ENCODE data around the gene RO60.
"Not testable (repeated sequence)": the region's sequence is repeated elsewhere in the genome, so short reads cannot be mapped to it uniquely, and the experiment has no call there.

Gene RO60

DNA sequence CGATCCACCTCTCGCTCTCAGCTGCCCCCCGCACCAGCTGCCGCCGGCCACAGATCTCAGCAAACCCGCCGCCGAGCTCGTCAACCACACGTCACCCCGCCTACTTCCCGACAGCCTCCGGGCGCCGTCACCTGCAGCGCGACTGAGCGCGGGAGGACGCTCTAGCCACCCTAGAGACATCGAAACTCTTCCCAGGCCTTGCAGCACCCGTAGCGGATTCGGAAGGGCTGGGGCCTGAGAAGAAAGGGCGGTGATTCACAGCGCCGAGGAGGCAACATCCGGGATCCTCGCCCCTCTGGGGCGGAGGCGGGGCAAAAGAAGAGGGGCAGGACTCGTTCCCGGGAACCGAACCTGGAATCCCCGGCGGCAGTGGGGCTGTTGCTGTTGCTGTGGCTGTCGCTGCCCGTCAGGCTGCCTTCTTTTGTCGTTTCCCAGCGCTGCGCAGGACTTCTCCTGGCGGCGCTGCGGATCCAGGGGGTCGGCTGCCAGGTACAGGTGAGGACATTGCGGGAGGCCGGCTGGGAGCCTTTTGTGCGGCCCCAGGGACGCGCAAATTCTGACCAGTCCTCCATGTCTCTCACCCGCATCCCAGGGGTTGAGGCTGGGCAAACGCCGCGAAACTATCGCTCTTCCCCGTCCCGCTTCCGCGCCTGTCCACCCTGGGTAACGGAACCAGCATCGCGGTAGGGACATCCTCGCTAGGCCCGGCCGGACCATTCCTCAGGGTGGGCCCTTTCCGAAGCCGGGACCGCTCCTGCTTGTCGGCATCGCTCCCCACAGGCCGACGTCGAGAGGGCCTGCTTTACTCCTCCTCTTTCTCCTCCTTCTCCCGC lies at the start of gene RO60, which contains the start of gene UCHL5:
Gene RO60 (plus strand): TSS at position 331 of the 833 bp plus-strand sequence. CDS start 9,443 bp downstream, outside the sequence.
Gene UCHL5 (minus strand): TSS at position 79 of the 833 bp plus-strand sequence. CDS start 100 bp downstream, outside the sequence.
- DNase-seq, result peak; percentile 95 to 96

DNA sequence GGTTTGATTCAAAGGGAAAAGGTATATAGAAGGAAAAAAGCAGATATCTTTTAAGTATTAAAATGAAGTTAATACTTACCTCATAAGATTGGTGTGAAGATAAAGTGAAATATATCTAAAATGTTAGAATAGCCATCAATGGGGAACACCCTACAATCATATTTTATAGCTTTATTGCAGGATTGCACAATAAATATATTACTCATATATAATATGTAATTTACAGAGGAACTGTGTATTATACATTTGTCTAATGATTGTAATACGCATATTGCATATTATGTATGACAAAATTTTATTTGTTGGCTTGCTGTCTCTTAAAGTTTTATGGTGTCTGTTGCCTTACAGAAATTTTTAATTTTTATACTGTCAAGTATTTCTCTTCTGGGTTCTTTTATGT lies 48.0 kb upstream of the RO60 start:
- DNase-seq, result no peak

DNA sequence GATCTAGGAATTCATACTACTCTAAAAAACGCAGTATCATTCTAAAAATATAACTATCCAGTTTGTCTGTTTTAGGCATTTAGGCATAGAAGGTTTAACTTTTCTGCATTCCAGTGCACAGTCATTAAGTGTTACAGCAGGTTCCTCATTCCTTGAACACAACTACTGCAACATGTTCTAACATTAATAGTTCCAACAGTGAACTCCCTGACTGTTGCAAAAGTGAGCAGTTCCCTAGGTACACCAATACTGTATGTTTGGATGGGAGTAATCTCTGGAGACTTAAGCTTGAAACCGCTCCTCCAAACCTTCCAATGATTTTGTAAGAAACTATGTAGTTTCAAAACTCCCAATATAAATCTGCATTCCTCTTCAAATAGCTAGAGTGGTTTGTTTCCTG lies 46.4 kb upstream of the RO60 start:
- no peak for DNase-seq

DNA sequence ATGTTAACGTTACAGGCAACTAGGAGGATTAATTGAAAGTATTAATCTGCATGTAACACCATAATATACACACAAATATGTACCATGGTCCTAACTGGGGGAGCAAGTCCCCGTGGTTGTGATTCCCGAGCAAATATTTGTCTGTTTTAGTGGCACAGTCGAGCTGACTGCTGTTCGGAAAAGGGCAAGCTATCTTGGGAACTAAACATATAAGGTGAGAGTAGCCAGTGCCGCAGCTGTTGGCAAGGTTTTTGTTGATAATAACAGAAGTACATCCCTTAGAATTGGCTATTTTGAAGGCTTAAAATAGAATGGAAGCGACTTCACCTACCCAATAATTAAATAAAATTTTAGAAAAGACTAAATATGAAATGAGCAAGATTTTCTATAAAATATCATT lies 45.7 kb upstream of the RO60 start:
- DNase-seq, result no peak

DNA sequence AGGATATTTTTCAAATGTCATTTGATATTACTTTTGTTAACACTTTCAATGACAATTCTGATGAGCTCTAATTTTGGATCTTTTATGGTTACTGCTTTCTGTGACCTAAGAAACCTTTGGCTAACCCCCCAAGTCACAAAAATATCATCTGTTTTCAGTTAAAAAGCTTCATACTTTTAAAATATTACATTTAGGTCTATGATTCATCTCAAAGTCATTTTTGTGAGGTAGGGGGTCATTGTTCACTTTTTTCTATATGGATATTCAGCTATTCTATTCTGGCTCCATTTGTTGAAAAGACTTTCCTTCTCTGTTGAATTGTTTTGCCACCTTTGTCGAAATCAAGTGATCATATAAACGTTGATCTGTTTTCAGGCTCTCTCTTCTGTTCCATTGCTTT lies 45.0 kb upstream of the RO60 start:
- no peak for DNase-seq

DNA sequence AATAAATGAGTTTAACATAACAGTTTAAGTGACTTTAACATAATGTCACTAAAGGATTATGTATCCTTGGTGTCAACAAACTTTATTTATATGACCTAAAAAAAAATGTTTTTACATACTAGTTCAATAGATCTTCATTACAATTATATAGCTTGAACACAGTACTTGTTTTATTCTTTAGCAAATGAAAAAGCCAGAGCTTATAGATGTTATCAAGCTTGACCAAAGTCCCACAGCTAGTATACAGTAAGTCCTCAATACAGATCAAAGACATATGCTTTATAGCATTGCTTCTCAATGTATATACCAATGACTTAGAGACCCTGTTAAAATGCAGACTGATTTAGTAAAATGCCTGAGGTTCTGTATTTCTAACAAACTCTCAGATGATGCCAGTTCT lies 42.6 kb upstream of the RO60 start:
- DNase-seq, result no peak

DNA sequence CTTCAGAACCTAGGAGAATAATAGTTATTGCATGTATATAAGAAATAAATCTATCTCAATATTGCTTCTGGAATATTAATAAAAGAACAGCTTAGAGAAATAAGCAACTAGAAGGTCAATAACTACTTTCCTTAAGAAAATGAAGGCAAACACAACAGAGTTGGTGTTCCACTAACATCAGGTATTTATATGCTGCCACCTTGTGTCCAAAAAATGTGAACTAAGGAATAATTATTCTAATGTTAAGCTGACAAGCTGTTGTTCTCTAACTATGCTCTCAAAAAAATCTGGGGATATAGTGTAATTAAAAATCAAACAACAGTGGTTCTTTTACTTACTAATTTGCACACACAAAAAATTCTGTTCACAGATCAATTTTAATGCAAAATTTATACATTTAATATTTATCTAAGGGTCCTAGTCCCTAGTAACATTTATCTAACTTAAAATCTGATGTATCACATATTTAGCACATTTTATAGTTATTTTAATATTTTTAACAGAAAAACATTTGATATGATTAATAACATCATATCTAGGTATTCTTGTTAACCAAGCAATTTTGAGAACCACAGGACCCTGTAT lies 39.9 kb upstream of the RO60 start:
- peak in 1 of 2 donors; percentile 57 for DNase-seq

DNA sequence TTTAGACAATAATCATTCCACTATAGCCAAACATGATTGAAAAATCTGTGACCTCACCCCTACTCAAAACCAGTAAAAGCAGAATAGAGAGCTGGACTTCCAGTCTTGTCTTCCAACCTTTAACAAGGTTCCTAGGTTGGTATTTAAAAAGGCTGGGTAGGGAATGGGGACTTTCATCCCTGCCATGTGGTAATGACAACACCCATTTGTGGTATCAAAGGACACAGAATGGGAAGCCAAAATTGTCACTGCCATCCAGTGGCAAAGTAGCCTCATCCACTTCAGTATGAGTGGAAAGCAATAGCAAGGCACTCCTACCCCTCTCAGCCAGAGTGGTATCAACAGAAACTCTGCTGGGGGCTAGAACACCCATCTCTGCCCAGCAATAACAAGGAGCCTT lies 34.2 kb upstream of the RO60 start:
- DNase-seq, result no peak

DNA sequence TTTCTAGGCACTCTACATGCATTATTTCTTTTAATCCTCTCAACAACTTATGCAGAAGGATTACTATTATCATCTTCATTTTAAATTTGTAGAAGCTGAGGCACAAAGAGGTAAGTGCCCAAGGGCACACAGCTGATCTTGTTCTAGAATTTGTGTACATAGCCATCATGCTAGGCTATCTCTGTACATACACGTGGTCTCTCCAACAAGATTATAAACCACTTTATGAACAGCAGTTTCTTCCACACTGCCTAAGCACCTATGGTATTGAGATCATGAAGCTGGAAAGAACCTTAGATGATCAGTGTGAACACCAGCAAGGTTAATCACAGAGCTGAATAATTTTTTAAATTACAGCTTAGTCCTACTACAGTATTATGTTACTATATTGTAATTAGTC lies 29.1 kb upstream of the RO60 start:
- no peak for DNase-seq

DNA sequence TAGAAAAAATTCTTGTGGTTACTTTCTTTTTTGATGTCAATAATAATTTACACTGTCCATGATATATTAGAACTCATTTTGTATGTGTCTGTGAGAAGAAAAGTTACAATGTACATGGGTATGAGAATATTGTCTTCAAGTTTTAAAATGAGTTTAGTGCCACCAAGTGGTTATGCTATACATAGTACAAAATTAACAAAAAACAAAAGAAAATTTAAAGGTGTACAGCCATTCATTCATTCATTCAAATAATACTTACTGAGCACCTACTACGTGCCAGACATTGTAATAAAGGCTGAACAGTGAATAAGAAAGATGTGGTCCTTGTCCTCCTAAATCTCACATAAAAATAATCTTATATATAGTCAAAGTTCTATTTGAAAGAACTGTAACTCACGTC lies 28.0 kb upstream of the RO60 start:
- DNase-seq, result peak in 1 of 2 donors; percentile 7

DNA sequence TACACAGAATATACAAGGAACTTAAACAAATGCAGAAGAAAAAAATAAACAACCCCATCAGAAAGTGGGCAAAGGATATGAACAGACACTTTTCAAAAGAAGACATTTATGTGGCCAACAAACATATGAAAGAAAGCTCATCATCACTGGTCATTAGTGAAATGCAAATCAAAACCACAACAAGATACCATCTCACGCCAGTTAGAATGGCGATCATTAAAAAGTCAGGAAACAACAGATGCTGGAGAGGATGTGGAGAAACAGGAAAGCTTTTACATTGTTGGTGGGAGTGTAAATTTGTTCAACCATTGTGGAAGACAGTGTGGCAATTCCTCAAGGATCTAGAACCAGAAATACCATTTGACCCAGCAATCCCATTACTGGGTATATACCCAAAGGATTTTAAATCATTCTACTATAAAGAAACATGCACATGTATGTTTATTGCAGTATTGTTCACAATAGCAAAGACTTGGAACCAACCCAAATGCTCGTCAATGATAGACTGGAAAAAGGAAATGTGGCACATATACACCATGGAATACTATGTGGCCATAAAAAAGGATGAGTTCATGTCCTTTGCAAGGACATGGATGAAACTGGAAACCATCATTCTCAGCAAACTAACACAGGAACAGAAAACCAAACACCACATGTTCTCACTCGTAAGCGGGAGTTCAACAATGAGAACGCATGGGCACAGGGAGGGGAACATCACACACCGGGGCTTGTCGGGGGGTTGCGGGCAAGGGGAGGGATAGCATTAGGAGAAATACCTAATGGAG lies 26.6 kb upstream of the RO60 start:
- DNase-seq, result not testable (repeated sequence)

DNA sequence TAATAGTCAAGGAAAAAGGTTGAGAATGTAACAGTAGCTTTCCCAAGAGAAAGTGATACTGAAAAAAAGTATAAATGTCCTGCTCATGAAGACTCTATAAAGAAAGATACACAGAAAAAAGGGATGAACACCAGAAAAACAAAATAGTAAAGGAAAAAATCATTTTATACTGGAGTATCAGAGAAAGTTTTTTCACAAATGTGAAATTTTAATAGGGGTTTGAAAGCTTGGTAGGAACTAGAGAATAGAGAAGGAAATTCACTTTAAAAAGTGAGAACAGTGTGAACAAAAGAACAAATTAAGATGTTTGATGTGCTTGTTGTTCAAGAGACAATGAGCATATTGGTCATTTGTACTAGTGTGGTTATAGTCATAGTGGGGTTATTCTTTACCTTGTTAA lies 25.8 kb upstream of the RO60 start:
- no peak for DNase-seq

DNA sequence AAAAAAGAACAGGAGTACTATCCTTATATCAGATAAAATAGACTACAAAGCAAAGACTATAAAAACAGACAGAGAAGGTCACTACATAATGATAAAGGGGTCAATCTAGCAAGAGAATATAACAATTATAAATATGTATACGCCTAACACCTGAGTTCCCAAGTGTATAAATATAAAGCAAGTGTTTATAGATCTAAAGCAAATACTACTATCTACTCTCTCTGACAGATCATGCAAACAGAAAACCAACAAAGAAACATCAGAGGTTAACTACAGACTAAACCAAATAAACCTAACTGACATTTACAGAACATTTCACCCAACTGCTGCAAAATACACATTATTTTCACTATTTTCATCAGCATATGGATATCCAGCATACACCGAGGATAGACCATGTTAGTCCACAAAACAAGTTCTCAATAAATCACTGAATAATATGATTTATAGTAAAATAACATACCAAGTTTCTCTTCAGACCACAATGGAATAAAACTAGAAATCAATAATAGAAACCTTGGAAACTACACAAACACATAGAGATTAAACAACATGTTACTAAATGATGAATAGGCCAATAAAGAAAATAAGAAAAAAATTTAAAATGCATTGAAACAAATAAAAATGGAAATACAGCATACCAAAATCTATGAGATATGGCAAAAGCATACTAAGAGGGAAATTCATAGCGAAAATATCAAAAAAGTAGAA lies 22.9 kb upstream of the RO60 start:
- DNase-seq, result no peak

DNA sequence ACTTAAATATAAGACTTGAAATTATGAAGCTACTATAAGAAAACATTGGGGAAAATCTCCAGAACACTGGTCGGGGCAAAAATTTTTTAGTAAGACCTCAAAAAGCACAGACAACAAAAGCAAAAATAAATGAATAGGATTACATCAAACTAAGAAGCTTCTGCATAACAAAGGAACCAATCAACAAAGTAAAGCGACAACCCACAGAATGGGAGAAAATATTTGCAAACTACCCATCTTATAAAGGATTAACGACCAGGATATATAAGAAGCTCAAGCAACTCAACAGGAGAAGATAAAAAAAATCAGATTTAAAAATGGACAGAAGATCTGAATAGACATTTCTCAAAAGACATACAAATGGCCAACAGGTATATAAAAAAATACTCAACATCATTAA lies 19.4 kb upstream of the RO60 start:
- DNase-seq, result no peak

DNA sequence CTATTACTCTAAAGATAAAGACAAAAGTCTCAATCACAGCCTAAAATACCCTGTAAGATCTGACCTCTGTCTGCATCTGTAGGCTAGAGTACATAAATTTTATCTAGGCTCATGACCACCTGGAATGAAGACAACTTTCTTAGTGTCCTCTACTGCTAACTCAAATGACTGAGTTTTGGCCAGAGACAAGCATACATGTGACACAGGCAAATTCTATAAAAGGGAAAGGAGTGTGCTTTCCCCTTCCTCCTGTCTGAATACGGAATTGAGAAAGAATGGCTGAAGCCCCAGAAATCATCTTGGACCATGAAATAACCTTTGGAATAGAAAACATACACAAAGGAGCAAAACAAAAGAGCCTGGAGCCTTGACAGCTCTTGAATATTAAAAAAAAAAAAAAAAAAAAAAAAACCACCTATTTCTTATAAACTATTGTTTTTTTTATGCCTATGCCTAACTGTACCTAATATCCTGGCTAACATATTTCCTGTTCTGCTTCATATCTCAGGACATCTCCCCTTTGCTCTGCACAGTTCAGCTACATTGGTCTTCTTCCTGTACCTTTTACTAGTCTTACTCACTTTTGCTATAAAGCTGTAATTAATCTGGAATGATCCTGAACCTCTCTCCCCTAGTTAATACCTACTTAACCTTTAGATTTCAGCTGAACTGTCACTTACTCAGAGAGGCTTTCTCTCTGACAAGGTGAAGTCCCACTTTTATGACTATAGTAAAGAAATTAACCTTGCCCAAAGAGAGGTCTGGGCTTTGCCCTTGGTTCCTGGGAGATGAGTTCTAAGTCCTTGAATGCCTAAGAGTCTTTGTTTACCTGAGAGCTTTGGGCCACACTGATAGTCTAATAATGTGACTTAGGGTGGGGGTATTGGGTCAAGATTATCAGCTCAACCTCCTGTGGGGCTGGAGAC lies 16.4 kb upstream of the RO60 start:
- DNase-seq, result no peak

DNA sequence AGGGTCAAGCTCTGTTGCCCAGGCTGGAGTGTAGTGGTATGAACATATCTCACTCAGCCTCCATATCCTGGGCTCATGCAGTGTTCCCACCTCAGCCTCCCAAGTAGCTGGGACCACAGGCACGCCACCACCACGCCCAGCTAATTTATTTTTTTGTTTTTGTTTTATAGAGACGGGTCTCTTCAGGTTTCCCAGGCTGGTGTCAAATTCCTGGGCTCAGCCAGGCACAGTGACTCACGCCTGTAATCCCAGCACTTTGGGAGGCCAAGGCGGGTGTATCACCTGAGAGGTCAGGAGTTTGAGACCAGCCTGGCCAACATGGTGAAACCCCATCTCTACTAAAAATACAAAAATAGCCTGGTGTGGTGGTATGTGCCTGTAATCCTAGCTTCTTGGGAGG lies 10.5 kb upstream of the RO60 start:
- DNase-seq, result not testable (repeated sequence)

DNA sequence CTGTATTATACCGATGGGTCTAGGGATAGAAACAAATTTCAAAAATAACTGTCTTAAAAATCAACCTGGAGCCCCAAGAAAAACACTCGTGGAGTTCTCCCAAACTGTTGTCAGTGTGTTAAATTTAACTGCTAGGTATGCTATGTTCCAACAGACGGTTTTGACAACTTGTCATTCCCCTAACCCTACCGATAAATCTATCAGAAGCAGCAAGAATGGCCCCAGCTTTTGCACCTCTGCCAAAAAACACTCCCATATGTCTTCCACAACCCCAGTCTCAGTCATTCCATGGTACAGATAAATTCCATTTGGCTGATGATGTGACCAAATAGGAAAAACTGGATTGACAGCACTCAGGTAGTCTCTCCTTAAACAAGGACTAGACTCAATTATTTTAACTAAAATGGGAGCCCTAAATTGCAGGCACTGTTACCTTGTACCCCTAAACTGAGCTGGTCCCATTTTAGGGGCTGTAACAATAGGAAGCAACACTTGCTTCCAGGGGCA lies 5.2 kb upstream of the RO60 start:
- DNase-seq, result no peak

DNA sequence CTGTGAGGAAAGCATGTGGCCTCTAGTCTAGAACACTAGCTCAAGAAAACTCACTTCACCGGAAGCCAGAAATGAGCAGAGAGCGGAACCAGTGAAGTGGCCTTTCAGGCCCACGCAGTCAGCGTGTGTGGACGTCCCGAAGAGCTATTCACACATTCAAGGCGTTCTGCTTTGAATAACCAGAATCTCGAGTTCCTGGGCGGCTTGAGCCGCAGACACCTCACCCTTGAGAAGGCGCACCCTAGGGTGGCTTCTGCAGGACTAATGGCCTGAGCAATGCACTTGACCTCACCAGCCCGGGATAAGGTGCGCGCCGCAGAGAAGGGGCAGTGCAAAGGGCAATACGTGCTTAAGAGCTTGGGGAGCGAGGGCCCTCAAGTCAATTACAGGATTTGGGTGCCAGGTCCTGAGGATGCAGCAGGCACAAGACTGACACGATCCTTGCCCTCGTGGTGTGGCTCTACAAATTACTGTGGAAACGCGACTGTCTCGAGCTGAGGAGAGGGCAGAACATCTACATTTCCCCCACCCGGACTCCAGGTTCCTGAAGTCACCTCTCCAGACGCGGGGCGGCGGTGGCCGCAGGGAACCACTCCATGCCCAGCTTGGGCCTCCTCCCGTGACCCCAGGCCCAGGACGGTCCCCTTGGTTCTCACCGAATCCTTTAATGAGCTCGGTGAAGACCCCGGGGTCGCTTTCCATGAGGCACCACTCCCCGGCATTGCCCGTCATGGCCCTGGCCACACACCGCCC lies 707 bp upstream of the RO60 start:
- peak; percentile 58 to 60 for DNase-seq

DNA sequence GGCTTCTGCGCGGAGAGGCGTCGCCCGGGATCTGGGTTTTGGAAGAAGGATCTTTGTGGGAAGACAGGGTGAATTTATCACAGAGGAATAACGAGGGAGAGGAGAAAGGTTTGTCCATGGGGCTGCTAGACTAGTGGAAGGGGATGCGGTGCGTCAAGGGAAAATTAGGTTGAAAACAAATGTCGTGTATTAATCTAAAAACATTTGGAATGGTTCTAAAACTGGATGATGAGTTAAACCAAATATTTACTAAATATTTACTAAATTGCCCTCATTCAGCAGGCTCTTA lies 647 bp downstream of the RO60 start:
- no peak for DNase-seq

DNA sequence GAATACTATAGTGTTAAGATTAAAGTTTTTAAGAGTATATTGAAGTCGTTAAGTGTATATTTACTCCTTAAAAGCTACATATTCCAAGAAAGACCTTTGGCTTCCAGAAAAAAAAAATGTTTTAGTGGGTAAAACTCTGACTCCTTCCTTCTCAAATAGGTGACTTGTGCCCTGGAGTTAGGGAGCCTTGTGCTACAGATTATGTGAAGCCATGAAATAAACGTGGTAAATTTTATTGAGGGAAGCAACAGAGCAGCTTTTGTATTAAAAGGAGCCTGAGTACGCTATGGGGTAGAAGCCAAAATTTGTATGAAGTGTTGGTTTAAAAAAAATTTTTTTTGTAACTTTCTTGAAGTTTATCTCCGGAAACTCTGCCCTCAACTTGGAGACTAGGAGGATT lies 994 bp downstream of the RO60 start:
- no peak for DNase-seq

DNA sequence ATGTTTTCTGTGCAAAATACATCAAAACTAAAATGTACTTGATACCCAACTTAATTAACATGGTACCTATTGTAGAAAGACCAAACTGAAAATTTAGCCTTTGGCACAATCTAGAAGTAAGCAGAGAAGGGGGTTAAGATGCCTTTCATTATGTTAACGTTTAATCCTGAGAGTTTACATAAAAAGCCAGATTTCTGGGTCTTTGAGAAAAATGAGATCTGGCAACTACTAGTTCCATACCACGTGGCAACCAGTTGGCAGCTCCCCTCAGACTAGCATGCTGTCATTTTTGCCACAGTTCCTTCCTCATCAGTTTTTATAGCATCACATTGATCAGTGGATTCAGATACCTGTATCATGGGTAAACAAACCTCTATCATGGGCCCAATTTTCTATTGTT lies 1.5 kb downstream of the RO60 start:
- no peak for DNase-seq

All from CD4-positive, alpha-beta T cell treated with Interleukin-1 beta for 1 hour (primary cell).